ENCODE results near the gene ATP8B1. TPM values are rescaled to one million over a fixed set of nuclear protein-coding genes. Genes with fewer than 3 reads are reported as not detected.

Gene ATP8B1
- total and polyA plus RNA-seq, 4 donors: 3.9 to 22.0 (median 5.7) TPM

DNA sequence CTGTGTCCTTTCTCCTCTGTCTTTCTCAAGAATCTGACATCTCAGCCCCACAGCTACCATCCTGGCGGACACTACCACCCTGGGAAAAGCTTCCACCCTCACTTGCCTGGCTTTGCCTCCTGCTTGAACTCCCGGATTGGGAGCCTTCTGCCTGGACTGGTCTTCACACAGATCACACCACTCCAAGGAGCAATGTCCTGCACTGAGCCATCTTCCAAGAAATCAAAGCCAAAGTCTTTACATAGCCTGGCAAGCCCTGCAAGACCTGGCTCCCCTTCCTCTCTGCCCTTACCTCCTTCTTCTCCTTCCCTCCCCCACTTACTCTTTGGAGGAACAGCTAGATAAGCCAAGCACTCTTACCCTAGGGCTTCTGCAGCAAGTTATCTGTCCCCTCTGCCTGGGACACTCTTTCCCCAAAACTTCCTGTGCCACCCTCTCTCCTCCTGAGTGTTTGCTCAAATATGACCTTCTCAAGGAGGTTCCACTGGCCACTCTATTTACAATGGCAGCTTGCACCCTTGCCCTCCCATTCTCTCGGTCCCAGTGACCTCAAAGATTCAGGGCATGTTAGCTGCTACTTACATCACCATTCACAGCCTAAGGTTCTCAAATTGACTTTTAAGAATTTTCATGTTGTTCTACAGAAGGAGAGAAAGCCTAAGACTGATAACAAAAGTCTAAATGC, 9.7 kb downstream of the ATP8B1 start:
- no peak for TF ChIP-seq JUND (IDR thresholded peaks at IDR 0.05)
- no peak for TF ChIP-seq RAD21 (IDR thresholded peaks at IDR 0.05)
- TF ChIP-seq NR2F2 (IDR thresholded peaks at IDR 0.05): no peak
- no peak for TF ChIP-seq EGR1 (IDR thresholded peaks at IDR 0.05; ENCODE audit: low read depth in 2 of 2)
- TF ChIP-seq HNF4A (conservative IDR thresholded peaks at IDR 0.05): no peak
- no peak for TF ChIP-seq RXRA (IDR thresholded peaks at IDR 0.05)
- TF ChIP-seq REST (IDR thresholded peaks at IDR 0.05): no peak
- TF ChIP-seq TAF1 (conservative IDR thresholded peaks at IDR 0.05): no peak
- TF ChIP-seq FOXA1 (IDR thresholded peaks at IDR 0.05): no peak
- TF ChIP-seq FOXA2 (IDR thresholded peaks at IDR 0.05): no peak
- TF ChIP-seq, protein P1, sequence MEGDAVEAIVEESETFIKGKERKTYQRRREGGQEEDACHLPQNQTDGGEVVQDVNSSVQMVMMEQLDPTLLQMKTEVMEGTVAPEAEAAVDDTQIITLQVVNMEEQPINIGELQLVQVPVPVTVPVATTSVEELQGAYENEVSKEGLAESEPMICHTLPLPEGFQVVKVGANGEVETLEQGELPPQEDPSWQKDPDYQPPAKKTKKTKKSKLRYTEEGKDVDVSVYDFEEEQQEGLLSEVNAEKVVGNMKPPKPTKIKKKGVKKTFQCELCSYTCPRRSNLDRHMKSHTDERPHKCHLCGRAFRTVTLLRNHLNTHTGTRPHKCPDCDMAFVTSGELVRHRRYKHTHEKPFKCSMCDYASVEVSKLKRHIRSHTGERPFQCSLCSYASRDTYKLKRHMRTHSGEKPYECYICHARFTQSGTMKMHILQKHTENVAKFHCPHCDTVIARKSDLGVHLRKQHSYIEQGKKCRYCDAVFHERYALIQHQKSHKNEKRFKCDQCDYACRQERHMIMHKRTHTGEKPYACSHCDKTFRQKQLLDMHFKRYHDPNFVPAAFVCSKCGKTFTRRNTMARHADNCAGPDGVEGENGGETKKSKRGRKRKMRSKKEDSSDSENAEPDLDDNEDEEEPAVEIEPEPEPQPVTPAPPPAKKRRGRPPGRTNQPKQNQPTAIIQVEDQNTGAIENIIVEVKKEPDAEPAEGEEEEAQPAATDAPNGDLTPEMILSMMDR (IDR thresholded peaks at IDR 0.05; ENCODE audit: low read depth, low read length, missing input control): no peak
- Histone ChIP-seq H3K4me3 (ENCODE audit: low read depth in 1 of 3, low read length in 3 of 3) (no peak overlapping the region), H3K9me3 (ENCODE audit: control insufficient read depth in 4 of 4, low read length in 3 of 4) (no peaks in the 10 kb centered on the region), H3K36me3 (ENCODE audit: control insufficient read depth in 4 of 4, insufficient read depth in 3 of 4, low read depth in 1 of 4, low read length in 3 of 4) (no peaks in the 10 kb centered on the region), H3K4me1 (ENCODE audit: control insufficient read depth in 4 of 4, insufficient read depth in 4 of 4, low read length in 3 of 4) (peaks cover 15 to 29% (median 20%) of the 10 kb centered on the region in 4 donors), H3K27me3 (ENCODE audit: control insufficient read depth in 4 of 4, insufficient read depth in 4 of 4, low read length in 3 of 4) (no peaks in the 10 kb centered on the region), H3K27ac (ENCODE audit: low read depth in 1 of 2, low read length in 2 of 2) (peak overlapping the region in 1 of 2 donors; percentile 19), H3K9ac (ENCODE audit: low read depth in 1 of 2, low read length in 2 of 2) (no peak overlapping the region)
- WGBS: 55% methylated on average over 3 of the region's 3 CpGs
- no peak for DNase-seq (ENCODE audit: low spot score)

- Histone ChIP-seq H3K9ac (ENCODE audit: low read depth in 1 of 2, low read length in 2 of 2) (no peak overlapping the region), H3K9me3 (ENCODE audit: control insufficient read depth in 4 of 4, low read length in 3 of 4) (no peaks in the 10 kb centered on the region), H3K27ac (ENCODE audit: low read depth in 1 of 2, low read length in 2 of 2) (peak overlapping the region in 1 of 2 donors; percentile 19), H3K27me3 (ENCODE audit: control insufficient read depth in 4 of 4, insufficient read depth in 4 of 4, low read length in 3 of 4) (no peaks in the 10 kb centered on the region), H3K36me3 (ENCODE audit: control insufficient read depth in 4 of 4, insufficient read depth in 3 of 4, low read depth in 1 of 4, low read length in 3 of 4) (no peaks in the 10 kb centered on the region), H3K4me1 (ENCODE audit: control insufficient read depth in 4 of 4, insufficient read depth in 4 of 4, low read length in 3 of 4) (peaks cover 12 to 30% (median 18%) of the 10 kb centered on the region in 4 donors), H3K4me3 (ENCODE audit: low read depth in 1 of 3, low read length in 3 of 3) (no peak overlapping the region)
- 60% methylated on average over 9 of the region's 9 CpGs for WGBS
- TF ChIP-seq NR2F2 (IDR thresholded peaks at IDR 0.05) (no peak), RAD21 (IDR thresholded peaks at IDR 0.05) (peak in 1 of 2 donors; percentile 6)
- DNase-seq (ENCODE audit: low spot score): no peak
These were observed 10.3 kb downstream of the ATP8B1 start for GRCh38 chr18:57792631-57793301.

DNA sequence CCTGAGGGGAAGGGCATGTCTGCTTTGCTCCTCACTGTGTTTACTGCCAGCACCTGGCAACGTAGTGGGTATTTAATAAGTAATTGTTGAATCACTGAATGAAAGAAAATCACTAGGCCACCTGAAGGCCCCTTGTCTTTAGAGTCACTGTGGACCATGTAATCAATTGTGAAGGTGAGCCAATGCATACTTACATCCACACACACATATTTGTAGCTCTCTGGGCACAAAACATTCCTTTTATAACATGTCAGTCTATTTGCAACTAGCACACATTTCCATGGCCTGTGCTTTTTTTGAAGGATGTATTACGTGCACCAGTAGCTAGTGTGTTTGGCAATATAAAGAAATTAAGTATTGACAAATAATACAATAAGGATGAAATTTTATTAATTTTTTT, 11.2 kb downstream of the ATP8B1 start:
- 70% methylated on average over 2 of the region's 2 CpGs for WGBS
- peaks cover 10 to 24% (median 16%) of the 10 kb centered on the region in 4 donors for H3K4me1 ChIP-seq (ENCODE audit: control insufficient read depth in 4 of 4, insufficient read depth in 4 of 4, low read length in 3 of 4)
- no peak overlapping the region for H3K9ac ChIP-seq (ENCODE audit: low read depth in 1 of 2, low read length in 2 of 2)
- no peaks in the 10 kb centered on the region for H3K9me3 ChIP-seq (ENCODE audit: control insufficient read depth in 4 of 4, low read length in 3 of 4)
- H3K27ac ChIP-seq (ENCODE audit: low read depth in 1 of 2, low read length in 2 of 2): no peak overlapping the region
- no peaks in the 10 kb centered on the region for H3K36me3 ChIP-seq (ENCODE audit: control insufficient read depth in 4 of 4, insufficient read depth in 3 of 4, low read depth in 1 of 4, low read length in 3 of 4)
- no peak for DNase-seq (ENCODE audit: low spot score)
- TF ChIP-seq HNF4A (conservative IDR thresholded peaks at IDR 0.05): no peak
- TF ChIP-seq RXRA (IDR thresholded peaks at IDR 0.05): no peak
- TF ChIP-seq NR2F2 (IDR thresholded peaks at IDR 0.05): no peak
- no peak for TF ChIP-seq SP1 (IDR thresholded peaks at IDR 0.05)
- no peak for TF ChIP-seq GABPA (IDR thresholded peaks at IDR 0.05 in 1 of 2, conservative IDR thresholded peaks at IDR 0.05 in 1 of 2)
- no peak for TF ChIP-seq EGR1 (IDR thresholded peaks at IDR 0.05; ENCODE audit: low read depth in 2 of 2)
- TF ChIP-seq RAD21 (IDR thresholded peaks at IDR 0.05): no peak
- TF ChIP-seq, protein P1 (IDR thresholded peaks at IDR 0.05; ENCODE audit: low read depth, low read length, missing input control): no peak
- no peak for TF ChIP-seq TAF1 (conservative IDR thresholded peaks at IDR 0.05)
- no peak for TF ChIP-seq FOXA1 (IDR thresholded peaks at IDR 0.05)
- no peaks in the 10 kb centered on the region for H3K27me3 ChIP-seq (ENCODE audit: control insufficient read depth in 4 of 4, insufficient read depth in 4 of 4, low read length in 3 of 4)
- H3K4me3 ChIP-seq (ENCODE audit: low read depth in 1 of 3, low read length in 3 of 3): no peak overlapping the region

Measured in liver (tissue), 9 donors.